HG03520 (cell line): ENCODE measurements around the gene SLC23A2.

Source experiments
- ATAC-seq: cut with Tn5 transposase; IDR thresholded peaks from one replicate; pipeline ENCODE4 v1.9.1; 2021; ENCODE audit warnings: mild to moderate bottlenecking, moderate library complexity; ENCODE audit not compliant: unreplicated experiment

SLC23A2 gene

DNA sequence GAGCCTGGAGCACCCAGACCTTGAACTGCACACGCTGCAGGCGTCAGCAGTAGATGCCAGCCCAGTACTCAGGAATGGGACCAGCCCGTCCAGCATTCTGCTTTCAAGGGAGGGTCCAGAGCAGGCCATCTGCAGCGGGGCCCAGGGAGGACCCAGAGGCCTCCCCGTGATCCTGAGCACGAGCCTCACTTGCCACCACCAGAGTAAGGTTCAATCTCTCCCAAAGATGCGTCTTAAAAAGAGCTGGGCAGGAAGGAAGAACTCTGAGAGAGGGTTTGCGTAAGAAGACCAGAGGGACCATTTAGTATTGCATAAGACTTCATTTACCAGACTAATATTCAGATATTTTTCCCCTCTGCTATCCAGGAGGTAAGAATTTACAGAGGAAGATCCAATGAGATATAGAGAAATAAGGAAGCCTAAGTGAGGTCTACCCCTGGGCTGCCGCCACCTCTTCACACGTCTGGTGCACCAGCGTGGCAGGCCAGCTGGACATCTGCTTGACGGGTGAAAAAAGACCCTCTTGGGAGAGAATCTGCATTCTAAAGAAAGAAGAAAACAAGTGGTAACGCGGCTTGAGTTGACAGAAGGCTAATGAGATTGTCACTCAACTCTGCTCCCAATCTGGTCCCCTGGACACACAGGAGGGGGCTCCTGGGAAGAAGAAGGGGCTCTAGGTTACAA, 172.3 kb downstream of the SLC23A2 start:
- ATAC-seq, result no peak

DNA sequence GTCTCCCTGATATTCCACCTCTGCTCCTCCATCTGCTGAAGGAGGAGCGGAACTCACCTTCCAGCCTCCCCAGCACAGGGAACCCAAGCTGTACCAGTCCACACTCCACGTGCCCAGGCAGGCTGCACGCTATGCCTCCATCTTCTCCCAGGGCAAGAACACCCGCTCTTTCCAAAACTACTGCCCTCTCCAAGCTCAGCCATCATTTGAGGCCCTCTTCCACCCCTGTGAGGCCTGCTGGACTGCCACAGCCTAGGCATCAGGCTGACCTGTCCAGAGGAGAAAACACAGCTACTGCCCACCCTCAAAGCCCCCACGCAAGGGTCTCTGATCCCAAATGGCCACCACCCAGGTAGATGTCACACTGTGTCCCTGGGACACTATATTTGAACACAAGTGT, 179.7 kb downstream of the SLC23A2 start:
- no peak for ATAC-seq

DNA sequence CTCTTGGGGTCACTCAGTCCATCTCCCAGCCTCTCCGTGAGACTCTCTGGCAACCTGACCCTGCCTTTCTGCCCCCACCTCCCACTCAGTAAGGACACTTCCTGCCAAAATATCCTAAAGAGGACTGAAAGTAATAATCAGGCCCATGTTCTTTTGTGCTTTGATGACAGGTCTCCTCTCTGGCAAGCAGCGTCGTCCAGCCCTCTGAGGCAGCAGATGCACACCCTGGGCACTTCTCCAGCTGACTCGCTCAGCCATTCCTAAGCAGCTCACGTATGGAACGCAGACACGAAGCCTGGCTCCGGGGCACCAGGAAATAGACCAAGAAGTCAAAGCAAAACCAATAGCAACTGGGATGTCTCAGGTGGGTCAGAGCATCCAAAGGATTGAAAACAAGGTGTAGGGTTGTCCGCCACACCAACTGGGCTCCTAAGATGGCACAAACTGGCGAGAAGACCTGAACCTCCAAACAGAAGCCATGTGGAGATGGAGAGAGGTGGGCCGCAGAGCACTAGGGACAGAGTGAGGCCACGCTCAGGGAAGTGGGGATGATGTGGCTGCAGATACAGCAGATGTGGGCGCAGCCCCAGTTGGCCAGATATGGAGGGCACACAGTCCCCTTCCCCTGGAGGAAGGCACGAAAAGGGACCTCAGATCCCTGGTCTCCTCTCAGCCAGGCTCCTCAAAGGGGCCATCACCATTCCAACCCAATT, 180.3 kb downstream of the SLC23A2 start:
- no peak for ATAC-seq

DNA sequence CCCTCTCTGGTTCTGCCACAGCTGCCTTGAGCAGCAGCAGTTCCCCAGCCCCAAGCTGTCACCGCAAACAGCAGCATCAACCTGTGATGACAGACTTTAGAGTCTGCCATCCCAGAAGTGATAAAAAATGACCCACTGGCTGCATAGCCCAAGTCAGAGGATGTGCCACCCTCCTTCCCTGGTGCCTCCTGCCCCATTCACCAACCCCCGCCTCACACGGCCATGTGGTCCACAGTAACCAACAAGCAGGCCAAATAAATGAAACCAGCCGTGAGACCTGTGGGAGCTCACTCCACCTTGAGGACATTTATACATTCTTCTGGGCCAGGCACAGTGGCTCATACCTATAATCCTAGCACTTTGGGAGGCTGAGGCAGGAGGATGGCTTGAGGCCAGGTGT, 181.4 kb downstream of the SLC23A2 start:
- ATAC-seq, result no peak

DNA sequence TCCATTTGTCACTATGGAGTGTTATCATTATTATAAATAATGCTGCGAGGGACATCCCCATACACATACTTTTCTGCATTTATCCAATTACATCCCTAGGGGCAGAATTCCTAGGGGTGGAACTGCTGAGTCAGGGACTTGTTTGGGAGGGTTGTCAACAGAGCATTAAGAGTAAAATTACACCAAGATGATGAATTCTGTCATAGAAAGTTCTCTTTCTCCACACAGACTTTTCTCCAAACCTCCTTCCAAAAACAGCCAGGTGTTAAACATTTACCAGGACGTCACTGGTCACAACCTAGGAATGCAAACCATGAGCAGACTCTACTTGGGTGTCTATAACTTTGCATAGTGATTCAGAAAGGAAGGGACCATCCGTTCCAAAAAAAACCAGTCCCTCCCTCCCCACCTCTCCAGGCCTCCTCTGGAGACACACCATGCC, 184.1 kb downstream of the SLC23A2 start:
- no peak for ATAC-seq

DNA sequence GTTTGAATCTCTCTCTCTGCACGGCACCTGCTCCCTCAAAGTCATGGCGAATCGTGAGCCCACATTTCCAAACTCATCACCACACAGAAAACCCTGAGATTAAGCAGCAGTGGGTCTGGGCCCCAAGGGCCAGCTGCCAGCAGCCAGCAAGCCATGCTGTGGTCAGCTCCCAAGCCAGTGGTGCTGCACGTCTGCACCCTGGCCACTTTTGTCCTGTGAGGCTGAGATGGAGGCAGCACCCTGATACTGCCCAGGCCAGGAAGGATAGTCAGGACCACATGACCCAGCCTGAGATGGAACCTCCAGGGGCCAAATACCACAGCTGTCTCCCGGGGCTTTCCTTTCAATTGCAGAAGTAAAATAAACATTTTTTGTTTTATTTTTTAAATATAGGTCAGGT, 185.7 kb downstream of the SLC23A2 start:
- ATAC-seq, result no peak

DNA sequence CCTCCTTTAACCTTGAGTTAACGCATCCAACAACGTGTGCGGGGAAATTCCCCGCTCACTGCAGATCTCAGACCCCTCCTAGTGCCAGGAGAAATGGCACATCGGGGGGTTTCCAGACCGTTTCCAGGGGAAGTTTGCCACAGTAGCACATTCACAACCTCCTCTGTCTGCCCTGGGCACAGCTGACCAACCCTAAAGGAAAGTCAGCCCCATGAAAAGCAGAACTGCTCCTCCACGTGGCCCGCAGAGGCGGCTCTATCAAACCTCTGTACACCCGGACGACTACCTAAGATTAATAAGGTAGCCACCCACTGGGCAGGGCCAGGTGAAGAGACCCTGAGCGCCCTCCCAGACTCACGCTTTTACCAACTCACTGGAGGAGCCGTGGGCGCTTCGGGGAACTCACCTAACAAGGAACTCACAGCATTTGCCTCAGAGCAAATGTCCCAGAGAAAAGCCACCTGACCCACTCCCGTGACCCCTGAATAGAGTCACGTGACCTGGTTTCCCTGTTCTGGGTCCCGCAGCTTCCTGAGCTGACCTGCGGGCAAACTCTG, 186.5 kb downstream of the SLC23A2 start:
- ATAC-seq, result peak; percentile 36

DNA sequence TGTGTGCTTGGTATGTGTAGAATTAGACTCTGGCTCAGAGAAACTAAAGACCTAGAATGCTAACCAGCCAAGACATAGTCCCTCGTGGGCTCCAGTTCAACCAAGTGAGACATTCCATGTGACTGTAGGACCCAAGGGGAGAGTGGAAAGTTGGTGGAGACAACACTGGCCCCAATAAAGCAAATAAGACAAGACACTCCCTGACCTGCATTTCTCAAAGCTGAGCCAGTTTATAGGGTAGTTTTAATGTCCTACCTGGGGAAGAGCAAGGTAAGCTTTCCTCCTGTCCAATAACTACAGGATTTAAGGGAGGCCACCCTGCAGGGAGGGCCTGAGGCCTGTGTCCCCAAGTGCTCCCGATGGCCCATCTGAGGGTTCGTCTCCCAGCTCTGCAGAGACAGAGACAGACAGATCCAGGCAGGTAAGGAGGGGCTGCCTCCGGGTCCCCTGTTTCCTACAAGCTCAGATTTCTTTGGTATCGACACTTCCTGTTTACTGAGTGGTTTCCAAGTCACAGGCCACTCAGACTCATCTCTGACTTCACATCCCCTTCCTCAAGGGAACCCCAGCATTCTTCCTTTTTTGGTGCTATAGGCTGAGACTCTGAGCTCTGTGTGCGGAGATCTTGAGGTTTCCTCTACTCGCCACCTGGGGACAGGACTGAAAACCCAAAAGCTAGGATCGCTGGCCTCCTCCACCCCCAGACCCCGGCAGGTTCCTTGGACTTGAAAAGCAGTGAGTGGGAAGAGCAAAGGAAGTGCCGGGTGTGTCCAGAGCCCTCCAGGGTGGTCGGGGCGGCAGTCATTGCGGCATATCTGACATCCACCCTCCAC, 187.2 kb downstream of the SLC23A2 start:
- ATAC-seq, result peak; percentile 40

DNA sequence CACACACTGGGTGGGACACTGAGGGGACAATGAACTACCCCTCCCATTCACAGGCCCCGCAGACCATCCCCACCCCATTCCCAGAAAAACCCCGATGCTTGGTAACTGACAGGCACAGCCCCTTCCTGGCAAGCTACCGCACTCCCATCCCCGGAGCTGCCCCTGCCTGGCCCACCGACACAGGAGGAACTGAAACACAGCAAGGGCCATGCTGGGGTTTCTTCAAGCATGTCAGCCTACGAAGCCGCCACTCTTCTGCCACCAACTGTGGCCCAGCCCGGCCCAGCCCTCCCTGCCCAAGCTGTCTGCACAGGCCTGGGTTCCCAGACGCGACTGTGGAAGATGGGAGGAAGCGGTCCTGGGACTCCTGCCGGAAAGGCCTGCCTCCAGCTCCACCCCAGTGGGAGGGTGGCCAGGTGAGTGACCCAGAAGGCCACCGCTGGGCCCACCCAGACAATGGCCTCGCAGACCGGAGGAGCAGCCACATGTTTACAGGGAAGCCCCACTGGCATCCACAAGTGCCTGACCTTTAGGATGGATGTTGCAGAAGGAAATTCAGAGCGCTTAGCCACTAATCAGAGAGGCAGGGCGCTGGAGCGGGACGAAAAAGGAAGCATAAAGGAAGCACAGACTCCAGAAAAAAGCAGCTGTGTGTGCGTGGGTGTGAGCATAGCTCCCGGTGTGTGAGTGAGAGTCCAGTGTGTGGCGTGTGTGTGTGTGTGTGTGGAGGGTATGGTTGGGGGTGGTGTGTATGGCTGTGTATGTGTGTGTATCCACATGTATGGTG, 188.0 kb downstream of the SLC23A2 start:
- peak; percentile 20 for ATAC-seq

DNA sequence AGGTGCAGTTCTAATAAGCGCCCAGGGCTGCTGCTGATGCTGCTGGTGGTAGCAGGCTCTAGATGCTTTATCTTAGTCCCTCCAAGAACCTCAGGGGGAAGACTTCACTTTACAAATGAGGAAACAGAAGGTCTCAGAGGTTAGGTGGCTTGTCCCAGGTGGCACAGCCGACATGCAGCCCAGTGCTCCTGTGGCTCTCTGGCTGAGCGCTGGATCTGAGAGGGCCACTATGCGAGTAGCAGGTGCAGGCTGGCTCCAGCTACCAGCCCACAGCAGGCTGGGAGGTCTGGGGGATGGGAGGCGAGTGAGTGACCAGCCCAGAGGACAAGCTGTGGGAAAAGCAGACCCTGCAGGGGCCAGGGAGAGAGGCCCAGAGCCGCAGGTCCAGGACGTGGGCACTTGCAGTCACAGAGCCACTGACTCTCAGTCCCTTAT, 188.7 kb downstream of the SLC23A2 start:
- no peak for ATAC-seq

DNA sequence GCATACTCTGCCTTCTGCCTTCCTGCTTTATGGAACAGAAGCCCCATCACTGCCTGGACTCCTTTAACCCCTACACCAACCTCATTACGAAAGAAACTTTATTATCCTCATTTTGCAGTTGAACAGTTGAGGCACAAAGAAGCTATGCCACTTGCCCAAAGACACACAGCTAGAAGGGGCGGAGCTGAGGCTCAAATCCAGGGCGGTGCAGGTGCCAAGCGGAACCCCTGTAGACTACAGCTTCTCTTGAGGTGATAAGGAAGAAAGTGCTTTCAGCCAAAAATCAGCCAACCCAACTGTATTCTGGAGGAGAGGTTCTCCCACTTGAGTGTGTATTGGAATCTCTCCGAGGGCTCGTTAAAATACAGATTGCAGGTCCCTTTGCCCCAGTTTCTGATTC, 189.1 kb downstream of the SLC23A2 start:
- no peak for ATAC-seq

DNA sequence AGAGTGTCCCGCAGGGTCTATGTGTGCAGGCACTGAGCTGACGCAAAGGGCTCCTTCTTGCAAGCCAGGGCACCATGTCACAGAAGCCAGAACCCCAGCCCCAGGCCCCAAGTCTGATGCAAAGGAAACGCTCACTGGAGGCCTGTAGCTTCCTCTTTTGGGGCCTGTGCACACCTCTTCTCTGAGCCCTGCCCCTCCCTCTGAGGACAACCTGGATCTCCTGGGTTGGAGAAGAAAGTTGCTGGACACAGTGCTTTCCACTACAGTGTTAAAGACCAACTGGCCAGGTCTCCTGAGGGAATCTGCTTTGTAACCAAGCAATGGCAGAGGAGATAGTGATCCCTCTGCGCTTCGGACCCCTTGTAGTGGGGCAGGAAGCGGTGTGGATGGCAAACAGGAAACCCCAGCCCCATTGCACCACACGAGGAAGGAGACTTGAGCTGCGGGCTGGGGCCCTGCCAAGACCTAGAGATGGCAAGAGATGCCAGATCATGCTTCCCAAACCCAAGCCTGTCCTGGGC, 189.6 kb downstream of the SLC23A2 start:
- ATAC-seq, result no peak

DNA sequence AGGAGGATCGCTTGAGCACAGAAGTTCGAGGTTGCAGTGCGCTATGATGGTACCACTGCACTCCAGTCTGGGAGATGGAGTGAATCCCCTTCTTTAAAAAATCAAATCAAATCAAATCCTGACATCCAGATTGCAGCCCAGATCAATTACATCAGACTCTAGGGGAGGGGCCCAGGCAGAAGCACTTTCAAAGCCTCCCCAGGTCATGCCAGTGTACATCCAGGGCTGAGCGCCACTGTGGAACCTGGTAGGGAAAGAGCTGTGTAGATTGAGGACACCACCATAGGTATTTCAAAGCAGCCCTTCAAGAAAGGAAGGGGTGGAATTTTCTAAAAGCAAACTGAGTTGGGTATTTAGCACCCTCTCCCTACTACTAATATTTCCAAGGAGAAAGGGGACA, 190.1 kb downstream of the SLC23A2 start:
- no peak for ATAC-seq

DNA sequence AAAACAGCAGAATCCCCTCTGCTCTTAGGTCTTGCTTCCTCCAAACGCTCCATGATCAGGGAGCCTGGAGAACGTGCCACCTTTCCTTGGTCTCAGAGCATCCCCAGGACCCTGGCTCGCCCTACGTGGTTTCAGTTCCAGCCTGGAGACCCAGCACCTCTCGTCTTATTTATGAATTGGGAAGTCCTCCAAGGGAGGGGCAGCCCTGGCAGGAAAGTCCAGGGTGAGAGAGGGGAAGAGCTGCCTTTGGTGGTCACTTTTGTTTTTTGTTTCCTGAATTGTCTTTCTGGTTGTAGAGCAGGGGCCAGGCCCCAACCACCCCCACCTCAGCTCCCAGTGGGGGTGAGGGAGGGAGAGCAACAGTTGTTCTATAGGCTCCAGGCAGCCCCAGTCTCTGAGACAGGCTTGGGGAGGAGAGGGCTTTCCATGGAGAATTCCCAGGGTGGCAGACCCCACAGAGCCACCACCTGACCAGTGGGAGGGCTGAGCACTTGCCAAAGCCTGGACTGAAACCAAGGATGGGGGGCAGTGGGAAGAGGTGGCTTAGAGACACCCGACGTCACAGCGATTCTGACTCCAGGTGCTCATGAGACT, 190.8 kb downstream of the SLC23A2 start:
- ATAC-seq, result no peak

DNA sequence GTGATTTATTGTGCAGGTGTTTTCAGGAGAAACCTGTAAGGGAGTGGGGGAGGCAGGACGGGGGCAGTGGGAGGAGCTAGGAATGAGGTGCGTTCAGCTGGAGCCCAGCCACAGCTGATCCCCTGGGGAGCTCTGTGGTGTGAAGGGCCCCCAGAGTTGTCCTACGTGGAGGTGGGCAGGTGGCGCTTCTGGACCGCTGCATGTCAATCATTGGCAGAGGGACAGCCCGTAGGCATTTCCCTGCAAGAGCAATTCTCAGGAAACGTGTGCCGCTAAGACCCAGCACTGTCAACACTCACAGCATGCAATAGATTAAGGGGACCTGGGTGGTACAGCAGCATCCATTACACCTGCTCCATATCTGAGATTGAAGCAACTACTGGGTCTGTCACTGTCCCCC, 191.6 kb downstream of the SLC23A2 start:
- ATAC-seq, result no peak

DNA sequence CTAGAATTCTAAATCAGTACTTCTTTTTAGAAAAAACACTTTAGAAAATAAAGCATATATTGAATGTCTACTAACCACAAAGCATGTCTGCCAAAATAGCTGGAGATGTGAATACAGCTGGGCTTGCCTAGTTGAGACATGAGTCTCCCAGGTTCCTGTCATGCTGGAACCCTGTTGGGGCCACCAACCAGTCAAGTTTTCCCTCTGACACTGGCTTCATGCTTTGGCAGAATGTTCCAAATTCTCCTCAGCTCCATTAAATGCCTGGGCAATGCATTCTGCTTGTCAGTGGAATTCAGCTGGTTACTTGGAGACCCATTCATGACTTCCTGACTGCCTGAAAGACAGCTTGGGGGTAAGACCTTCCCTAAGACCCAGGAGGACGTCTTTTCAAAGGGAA, 192.4 kb downstream of the SLC23A2 start:
- ATAC-seq, result no peak

DNA sequence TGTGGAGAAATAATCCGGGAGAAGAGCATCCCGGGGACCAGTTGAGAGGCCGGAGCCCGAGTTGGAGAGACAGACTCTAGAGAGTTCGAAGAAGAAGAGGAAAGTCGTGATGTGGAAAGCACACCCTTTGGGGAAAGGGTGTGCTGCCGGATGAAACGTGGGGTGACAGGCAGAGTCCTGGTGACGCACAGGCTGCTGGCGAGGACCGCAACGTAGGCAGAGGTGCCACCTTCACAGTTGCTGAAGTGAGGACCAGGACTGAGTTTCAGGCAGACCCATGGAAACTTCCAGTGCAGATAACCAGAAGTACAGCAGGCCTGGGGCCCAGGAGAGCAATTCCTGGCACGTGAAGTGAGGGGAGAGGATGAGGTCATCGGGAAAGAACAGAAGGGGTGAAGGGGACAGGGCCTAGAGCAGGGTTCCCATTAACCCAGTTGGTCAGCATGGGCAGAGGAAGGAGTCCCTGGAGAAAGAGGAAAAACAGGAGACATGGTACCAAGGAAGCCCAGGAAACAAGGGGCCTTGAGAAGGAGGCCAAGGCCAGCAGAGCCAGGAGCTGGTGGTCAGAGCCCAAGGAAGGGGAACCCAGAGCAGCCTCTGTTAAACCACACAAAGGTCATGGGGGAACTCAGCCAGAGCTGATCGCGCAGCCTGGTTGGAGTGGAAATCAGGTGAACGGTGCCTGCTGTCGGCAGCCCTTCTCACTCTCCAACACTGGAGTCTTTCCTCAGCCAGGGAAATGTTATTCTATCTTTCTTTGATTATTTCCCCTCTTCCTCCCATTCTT, 195.5 kb downstream of the SLC23A2 start:
- ATAC-seq, result no peak

DNA sequence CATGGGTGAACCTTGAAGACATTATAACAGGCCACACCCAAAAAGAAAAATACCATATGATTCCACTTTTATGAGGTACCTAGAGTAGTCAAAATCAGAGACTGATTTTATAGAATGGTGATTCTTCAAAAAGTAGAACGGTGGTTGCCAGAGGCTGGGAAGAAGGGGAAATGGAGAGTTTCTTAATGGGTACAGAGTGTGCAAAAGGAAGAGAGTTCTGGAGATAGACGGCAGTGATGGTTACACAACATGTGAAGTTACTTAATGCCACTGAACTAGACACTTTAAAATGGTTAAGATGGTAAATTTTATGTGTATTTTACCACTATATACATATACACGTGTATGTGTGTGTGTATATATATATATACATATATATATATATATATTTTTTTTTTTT, 198.8 kb downstream of the SLC23A2 start:
- ATAC-seq, result no peak
